HCT116 (cell line): ENCODE results near the gene CACNA2D2. TPM values are rescaled to one million over a fixed set of nuclear protein-coding genes. Genes with fewer than 3 reads are reported as not detected.

Experiments used
- ATAC-seq: fragments of 200-7000 bp; cut with Tn5 transposase; 2 replicates; pipeline ENCODE4 v1.9.1; 2020; ENCODE audit warnings: mild to moderate bottlenecking, moderate library complexity
- BruUV-seq: library from RNA; stranded (reverse); fragments of 400-500 nt; replicated peaks from 2 replicates; lab custom pipeline; 2021; lab: Mats Ljungman, UMichigan
- CTCF ChIA-PET: fragments of 300-600 bp; sonication (Branson Sonifier 250); formaldehyde crosslinking; loops from one replicate; lab custom pipeline; 2021; ENCODE audit warnings: antibody characterized with exemption; lab: Charles Lee
- POLR2A ChIA-PET: fragments of 300-600, 350-600 bp; sonication (Branson Sonifier 250); formaldehyde crosslinking; loops from one replicate; lab custom pipeline; 2021; ENCODE audit warnings: antibody characterized with exemption; lab: Charles Lee
- RAD21 ChIA-PET, 2 experiments: fragments of 300-600 bp; sonication (Branson Sonifier 250); formaldehyde crosslinking; loops; one replicate each; lab custom pipeline; 2023; ENCODE audit warnings: low total read pairs in 2 of 2; ENCODE audit not compliant: uncharacterized antibody in 2 of 2, unreplicated experiment in 2 of 2, low non-redundant PET in 1 of 2; lab: Charles Lee
- DNase-seq: peaks from one replicate; pipeline ENCODE4 v3.0.0-alpha.2; 2010; ENCODE audit warnings: low read depth, low spot score
- H2AFZ ChIP-seq: fragments of 200-600 bp; shearing (Covaris generic), sonication (generic); 2 replicates; pipeline ENCODE4 v1.6.1; 2017; ENCODE audit warnings: low read depth, mixed run types, mixed read lengths, antibody characterized with exemption, low read length; ENCODE audit not compliant: poor library complexity, severe bottlenecking
- H3K27ac ChIP-seq: 2 replicates; pipeline ENCODE4 v1.5.1; 2012; ENCODE audit warnings: low read depth, low read length
- H3K27me3 ChIP-seq: fragments of 200-600 bp; sonication (generic); 2 replicates; pipeline ENCODE4 v1.6.1; 2016; ENCODE audit warnings: mixed run types, low read length, mixed read lengths; ENCODE audit not compliant: insufficient read depth
- H3K36me3 ChIP-seq, 2 experiments: fragments of 200-500 bp in 1 of 2; fragments of 200-600 bp in 1 of 2; sonication (Bioruptor generic) in 1 of 2; sonication (generic) in 1 of 2; 2 replicates each; pipeline versions ENCODE4 v1.5.1 to v1.6.1; 2014 to 2016; ENCODE audit warnings: low read length in 2 of 2, inconsistent platforms in 1 of 2, mixed read lengths in 1 of 2, mixed run types in 1 of 2; ENCODE audit not compliant: insufficient read depth in 2 of 2, control insufficient read depth in 1 of 2
- H3K4me1 ChIP-seq, 2 experiments: fragments of 200-600 bp in 1 of 2; sonication (generic) in 1 of 2; 2 replicates each; pipeline versions ENCODE4 v1.5.1 to v1.6.1; 2012 to 2017; ENCODE audit warnings: low read length in 2 of 2, inconsistent platforms in 1 of 2, mild to moderate bottlenecking in 1 of 2, mixed read lengths in 1 of 2, mixed run types in 1 of 2, moderate library complexity in 1 of 2; ENCODE audit not compliant: insufficient read depth in 2 of 2, control insufficient read depth in 1 of 2
- H3K4me2 ChIP-seq: fragments of 200-600 bp; sonication (generic); 2 replicates; pipeline ENCODE4 v1.6.1; 2017; ENCODE audit warnings: mixed run types, low read length, mixed read lengths
- H3K4me3 ChIP-seq, 2 experiments: fragments of 200-600 bp in 1 of 2; sonication (generic) in 1 of 2; replicated peaks in 1 of 2; 2 replicates each; pipeline ENCODE4 v1.5.1; 2011 to 2016; ENCODE audit warnings: low read length in 2 of 2, control low read depth in 1 of 2, low read depth in 1 of 2, mild to moderate bottlenecking in 1 of 2, mixed read lengths in 1 of 2, mixed run types in 1 of 2
- H3K79me2 ChIP-seq: fragments of 200-600 bp; sonication (generic); 2 replicates; pipeline ENCODE4 v1.6.1; 2017; ENCODE audit warnings: mild to moderate bottlenecking, mixed run types, low read length, moderate library complexity, mixed read lengths; ENCODE audit not compliant: insufficient read depth
- H3K9ac ChIP-seq: fragments of 200-600 bp; sonication (generic); 2 replicates; pipeline ENCODE4 v1.6.1; 2016; ENCODE audit warnings: low read length, mixed read lengths
- H3K9me2 ChIP-seq: fragments of 200-600 bp; sonication (generic), shearing (Covaris generic); 2 replicates; pipeline ENCODE4 v1.6.1; 2017; ENCODE audit warnings: mixed run types, mild to moderate bottlenecking, moderate library complexity; ENCODE audit not compliant: insufficient read depth
- H3K9me3 ChIP-seq, 2 experiments: fragments of 200-500 bp in 1 of 2; fragments of 200-600 bp in 1 of 2; sonication (Bioruptor generic) in 1 of 2; sonication (generic) in 1 of 2; 2 replicates each; pipeline ENCODE4 v1.6.1; 2014 to 2017; ENCODE audit warnings: low read length in 2 of 2, mixed read lengths in 2 of 2, inconsistent platforms in 1 of 2, low read depth in 1 of 2, mild to moderate bottlenecking in 1 of 2, mixed run types in 1 of 2, moderate library complexity in 1 of 2; ENCODE audit not compliant: control insufficient read depth in 1 of 2, insufficient read depth in 1 of 2
- H4K20me1 ChIP-seq: fragments of 200-600 bp; sonication (generic), shearing (Covaris generic); 2 replicates; pipeline ENCODE4 v1.6.1; 2017; ENCODE audit warnings: mixed run types, mild to moderate bottlenecking, moderate library complexity; ENCODE audit not compliant: insufficient read depth
- EGR1 ChIP-seq: IDR thresholded peaks from 2 replicates; pipeline ENCODE4 v1.6.1; 2012; ENCODE audit warnings: low read depth
- EZH2phosphoT487 ChIP-seq: fragments of 200-600 bp; IDR thresholded peaks from 2 replicates; pipeline ENCODE4 v1.6.1; 2018; ENCODE audit warnings: antibody characterized with exemption, borderline replicate concordance
- FOSL1 ChIP-seq: IDR thresholded peaks from 2 replicates; pipeline ENCODE4 v1.6.1; 2012; ENCODE audit warnings: low read depth
- JUND ChIP-seq: IDR thresholded peaks from 2 replicates; pipeline ENCODE4 v1.6.1; 2012
- REST ChIP-seq: IDR thresholded peaks from 2 replicates; pipeline ENCODE4 v1.6.1; 2012; ENCODE audit warnings: low read depth
- SIN3A ChIP-seq: IDR thresholded peaks from 2 replicates; pipeline ENCODE4 v1.6.1; 2012; ENCODE audit warnings: low read depth
- SP1 ChIP-seq: IDR thresholded peaks from 2 replicates; pipeline ENCODE4 v1.6.1; 2012; ENCODE audit warnings: low read depth
- intact Hi-C: fragments of 100-400 bp; cut with micrococcal nuclease; formaldehyde crosslinking; loops from 2 replicates; pipeline ENCODE4 v1.10.0; 2022
- total RNA-seq: library from RNA; stranded (reverse); gene quantifications from one replicate; pipeline ENCODE4 v1.2.1, GENCODE V29; 2021; ENCODE audit not compliant: unreplicated experiment
- TF ChIP-seq, protein P1 (sequence below), 3 experiments: fragments of 200-600 bp in 1 of 3; sonication (generic) in 1 of 3; IDR thresholded peaks in 2 of 3; conservative IDR thresholded peaks in 1 of 3; 2 replicates each; pipeline ENCODE4 v1.5.1; 2012 to 2017; ENCODE audit warnings: low read depth in 2 of 3, low read length in 2 of 3, antibody characterized with exemption in 1 of 3, borderline replicate concordance in 1 of 3, control low read depth in 1 of 3, mild to moderate bottlenecking in 1 of 3, mixed read lengths in 1 of 3, mixed run types in 1 of 3, moderate library complexity in 1 of 3; ENCODE audit not compliant: insufficient read depth in 1 of 3

CACNA2D2 gene
- total RNA-seq, 1 experiment from 2014 or later = 10.2 TPM

DNA sequence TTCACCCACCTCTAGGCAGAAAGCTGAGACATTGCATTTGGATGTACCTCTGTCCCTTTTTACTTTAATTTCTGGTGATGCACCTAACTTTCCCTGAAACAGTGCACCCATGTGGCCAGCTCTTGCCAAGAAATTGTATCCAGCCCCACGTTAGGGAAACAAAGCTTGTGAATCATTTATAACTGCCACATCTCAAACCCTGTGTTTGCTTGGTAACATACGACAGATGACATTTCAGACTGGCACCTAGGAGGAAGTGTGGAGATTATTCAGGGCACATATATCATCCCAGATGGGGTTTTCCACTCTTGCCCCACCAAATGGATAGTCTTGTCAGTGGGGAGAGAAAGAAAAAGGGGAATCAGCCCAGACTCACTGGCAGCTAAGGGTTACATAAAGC, 150.7 kb downstream of the CACNA2D2 start:
- peaks cover 47% of the 10 kb centered on the region for H3K79me2 ChIP-seq
- no peaks in the 10 kb centered on the region for H3K9me2 ChIP-seq
- no peak for ATAC-seq
- no peak overlapping the region; the same call in 1 of the 2 replicates for H3K27ac ChIP-seq
- H3K9ac ChIP-seq = no peak overlapping the region
- intact Hi-C loops = loop anchor here (10.0 kb wide), 1 partner anchor 1032 kb away; the partner anchor contains the start of gene MANF
- BruUV-seq = no TSS peak
- ChIA-PET CTCF (interaction anchor here (1.0 to 2.0 kb wide), 5 partner anchors 13 to 190 kb away, joined by 3 to 8 read pairs (median 3); no protein-coding TSS in a partner anchor), RAD21 (no interaction called here), POLR2A (no interaction called here)
- DNase-seq = no peak
- H3K4me1 ChIP-seq = peaks cover 7 to 37% of the 10 kb centered on the region in 2 experiments; a peak in 3 of 4 replicates
- H3K9me3 ChIP-seq = no peaks in the 10 kb centered on the region
- no peak overlapping the region for H2AFZ ChIP-seq
- peaks cover 13 to 37% of the 10 kb centered on the region in 2 experiments; a peak in 3 of 4 replicates for H3K36me3 ChIP-seq
- TF ChIP-seq FOSL1 = no peak
- TF ChIP-seq, protein P1, sequence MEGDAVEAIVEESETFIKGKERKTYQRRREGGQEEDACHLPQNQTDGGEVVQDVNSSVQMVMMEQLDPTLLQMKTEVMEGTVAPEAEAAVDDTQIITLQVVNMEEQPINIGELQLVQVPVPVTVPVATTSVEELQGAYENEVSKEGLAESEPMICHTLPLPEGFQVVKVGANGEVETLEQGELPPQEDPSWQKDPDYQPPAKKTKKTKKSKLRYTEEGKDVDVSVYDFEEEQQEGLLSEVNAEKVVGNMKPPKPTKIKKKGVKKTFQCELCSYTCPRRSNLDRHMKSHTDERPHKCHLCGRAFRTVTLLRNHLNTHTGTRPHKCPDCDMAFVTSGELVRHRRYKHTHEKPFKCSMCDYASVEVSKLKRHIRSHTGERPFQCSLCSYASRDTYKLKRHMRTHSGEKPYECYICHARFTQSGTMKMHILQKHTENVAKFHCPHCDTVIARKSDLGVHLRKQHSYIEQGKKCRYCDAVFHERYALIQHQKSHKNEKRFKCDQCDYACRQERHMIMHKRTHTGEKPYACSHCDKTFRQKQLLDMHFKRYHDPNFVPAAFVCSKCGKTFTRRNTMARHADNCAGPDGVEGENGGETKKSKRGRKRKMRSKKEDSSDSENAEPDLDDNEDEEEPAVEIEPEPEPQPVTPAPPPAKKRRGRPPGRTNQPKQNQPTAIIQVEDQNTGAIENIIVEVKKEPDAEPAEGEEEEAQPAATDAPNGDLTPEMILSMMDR (IDR thresholded peaks at IDR 0.05 in 2 of 3, conservative IDR thresholded peaks at IDR 0.05 in 1 of 3; ENCODE audit: borderline replicate concordance in 1 of 3, insufficient read depth in 1 of 3, low read depth in 2 of 3, low read length in 2 of 3) = peak in 2 of 3 experiments; percentile 37 to 53; a peak in 3 of 6 replicates
- no peaks in the 10 kb centered on the region for H4K20me1 ChIP-seq
- H3K27me3 ChIP-seq = no peaks in the 10 kb centered on the region
- no peak overlapping the region for H3K4me3 ChIP-seq
- no peak overlapping the region for H3K4me2 ChIP-seq

DNA sequence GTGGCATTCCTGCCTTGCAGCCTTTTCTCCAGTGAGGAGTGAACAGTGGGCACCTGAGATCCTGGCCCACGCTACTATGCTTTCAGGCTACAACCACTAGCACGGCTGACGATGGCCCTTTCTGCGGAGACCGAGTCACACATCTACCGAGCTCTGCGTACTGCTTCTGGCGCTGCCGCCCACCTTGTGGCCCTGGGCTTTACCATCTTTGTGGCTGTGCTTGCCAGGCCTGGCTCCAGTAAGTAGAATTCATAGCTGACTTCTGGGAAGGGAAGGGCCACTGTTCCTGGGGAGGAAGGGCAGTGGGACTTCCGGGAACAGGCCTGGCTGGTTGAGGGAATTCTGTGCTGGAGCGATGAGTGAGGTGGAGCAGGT, 152.1 kb downstream of the CACNA2D2 start:
- intact Hi-C loops = loop anchor here (1.0 to 10.0 kb wide), 2 partner anchors 8 to 1033 kb away; partner anchors contain the start of genes MANF and TMEM115
- CTCF ChIA-PET = no interaction called here
- Histone ChIP-seq H3K9ac (peak overlapping the region; percentile 72), H3K9me3 (no peaks in the 10 kb centered on the region), H3K4me2 (peak overlapping the region; percentile 91), H3K79me2 (peaks cover 32% of the 10 kb centered on the region), H2AFZ (no peak overlapping the region)
- no peak for TF ChIP-seq JUND
- TF ChIP-seq FOSL1 = no peak
- no peak for TF ChIP-seq EGR1
- TF ChIP-seq SIN3A = no peak
- no peak for TF ChIP-seq REST
- no peak for TF ChIP-seq SP1
- no peak for TF ChIP-seq EZH2phosphoT487
- TF ChIP-seq, all 23 proteins: peak for 0
- BruUV-seq = no TSS peak
- H4K20me1 ChIP-seq = no peaks in the 10 kb centered on the region
- H3K27ac ChIP-seq = peak overlapping the region; percentile 70
- H3K4me3 ChIP-seq = peak overlapping the region; percentile 73 to 83
- no peak for DNase-seq
- H3K36me3 ChIP-seq = peaks cover 7 to 31% of the 10 kb centered on the region in 2 experiments; a peak in 2 of 4 replicates
- H3K4me1 ChIP-seq = peaks cover 3 to 35% of the 10 kb centered on the region in 2 experiments; a peak in 3 of 4 replicates
- ChIA-PET RAD21 (no interaction called here), POLR2A (interaction anchor here (0.6 to 2.2 kb wide), 4 partner anchors 11 to 76 kb away, joined by 3 to 21 read pairs (median 7); partner anchors contain the start of genes RASSF1 and TUSC2)
- H3K9me2 ChIP-seq = no peaks in the 10 kb centered on the region
- no peaks in the 10 kb centered on the region for H3K27me3 ChIP-seq
- ATAC-seq = peak; percentile 3; the same call in 1 of the 2 replicates
